HG03095 (cell line): ENCODE results near the gene ITGB3.
"Not testable (repeated sequence)": the region's sequence is repeated elsewhere in the genome, so short reads cannot be mapped to it uniquely, and the experiment has no call there.

ENCODE experiments used
- ATAC-seq: cut with Tn5 transposase; IDR thresholded peaks from one replicate; pipeline ENCODE4 v1.9.1; 2021; ENCODE audit warnings: moderate library complexity; ENCODE audit not compliant: unreplicated experiment

The ITGB3 gene

DNA sequence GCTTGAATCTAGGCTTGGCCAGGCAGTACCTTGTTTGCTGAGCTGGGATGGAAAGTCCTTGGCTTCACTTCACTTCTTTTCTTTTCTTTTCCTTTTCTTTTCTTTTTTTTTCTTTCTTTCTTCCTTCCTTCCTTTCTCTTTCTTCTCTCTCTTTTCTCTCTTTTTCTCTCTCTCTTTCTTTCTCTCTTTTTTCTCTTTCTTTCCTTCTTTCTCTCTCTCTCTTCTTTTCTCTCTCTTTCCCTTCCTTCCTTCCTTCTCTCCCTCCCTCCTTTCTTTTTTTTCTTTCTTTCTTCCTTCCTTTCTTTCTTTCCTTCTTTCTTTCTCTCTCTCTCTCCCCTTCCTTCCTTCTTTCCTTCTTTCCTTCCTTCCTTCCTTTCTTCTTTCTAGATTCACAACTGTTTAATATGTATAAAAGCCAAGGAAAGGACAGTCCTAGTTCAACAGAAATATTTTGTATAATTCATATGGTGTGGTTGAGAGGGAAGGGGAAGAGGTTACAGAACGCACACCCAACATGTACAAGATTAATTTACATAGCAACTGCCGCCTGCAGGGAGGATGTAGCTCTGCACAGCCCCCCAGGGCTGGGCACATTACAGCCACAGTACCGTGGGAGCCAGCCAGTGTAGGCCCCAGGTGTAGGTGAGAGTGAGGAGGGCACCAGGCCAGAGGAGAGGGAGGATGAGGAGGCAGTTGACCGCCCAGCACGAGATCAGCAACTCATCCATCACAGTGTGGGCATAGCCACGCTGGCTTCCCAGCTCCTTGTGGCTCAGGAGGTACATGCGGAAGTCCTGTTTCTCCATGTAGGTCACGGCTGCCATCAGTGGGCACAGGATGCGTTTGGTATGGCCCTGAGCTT lies 9.7 kb upstream of the ITGB3 start:
- ATAC-seq = no peak

DNA sequence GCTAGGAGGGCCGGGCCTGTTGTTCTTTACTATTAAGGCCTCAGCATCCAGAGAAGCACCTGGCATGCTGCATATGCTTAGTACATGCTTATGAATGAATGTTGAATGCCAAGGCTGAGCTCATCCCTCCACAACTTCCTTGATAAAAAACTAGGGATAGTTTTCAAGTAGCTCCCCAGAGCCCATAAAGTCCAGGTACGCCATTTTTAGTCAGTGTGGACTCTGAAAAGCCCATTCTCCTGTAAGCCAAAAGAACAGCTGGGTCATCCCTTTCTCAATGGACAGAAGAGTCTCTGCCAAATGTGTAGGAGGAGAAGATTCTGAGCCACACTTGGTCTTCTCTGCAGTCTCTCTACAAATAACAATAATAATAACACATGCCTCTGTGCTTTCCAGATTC lies 8.9 kb upstream of the ITGB3 start:
- no peak for ATAC-seq

DNA sequence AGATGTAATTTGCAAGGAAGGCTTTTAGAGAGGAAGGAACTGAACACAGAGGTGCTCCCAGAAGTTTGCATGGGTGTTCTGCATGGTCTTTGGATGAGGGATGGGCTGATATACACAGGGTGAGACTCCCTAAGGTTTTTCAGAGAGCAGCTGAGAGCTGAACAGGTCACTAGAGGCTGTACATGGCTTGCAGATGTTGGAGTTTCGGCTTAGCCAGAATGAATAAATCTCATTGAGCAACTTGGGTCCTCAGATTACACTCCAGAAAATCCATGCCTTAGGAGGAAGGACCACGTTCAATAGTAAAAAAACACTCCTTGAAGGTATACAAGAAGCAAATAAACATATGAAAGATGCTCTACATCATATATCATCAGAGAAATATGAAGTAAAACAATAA lies 7.5 kb upstream of the ITGB3 start:
- ATAC-seq = no peak

- no peak for ATAC-seq
Measured at GRCh38 chr17:47250855-47251254, 2.8 kb upstream of the ITGB3 start.

DNA sequence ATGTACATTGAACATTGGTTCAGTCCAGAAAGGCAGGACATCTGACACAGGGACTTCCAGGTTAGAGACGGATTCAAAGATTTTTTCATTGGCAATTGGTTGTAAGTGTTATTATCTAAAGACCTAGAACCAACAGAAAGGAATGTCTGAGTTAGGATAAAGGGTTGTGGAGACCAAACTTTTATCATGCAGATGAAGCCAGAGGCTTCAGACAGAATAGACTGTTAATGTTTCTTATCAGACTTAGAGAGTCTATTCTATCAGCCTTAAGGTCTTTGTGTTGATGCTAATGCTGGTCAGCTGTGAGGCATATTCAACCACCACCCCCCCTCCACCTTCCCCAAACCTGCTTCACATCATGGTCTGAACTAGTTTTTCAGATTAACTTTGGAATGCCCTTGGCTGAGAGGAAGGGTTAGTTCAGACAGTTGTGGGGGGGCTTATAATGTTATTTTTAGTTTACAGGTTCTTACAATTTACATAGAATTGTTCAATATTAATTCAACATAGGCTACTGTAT lies 2.1 kb upstream of the ITGB3 start:
- ATAC-seq = no peak

DNA sequence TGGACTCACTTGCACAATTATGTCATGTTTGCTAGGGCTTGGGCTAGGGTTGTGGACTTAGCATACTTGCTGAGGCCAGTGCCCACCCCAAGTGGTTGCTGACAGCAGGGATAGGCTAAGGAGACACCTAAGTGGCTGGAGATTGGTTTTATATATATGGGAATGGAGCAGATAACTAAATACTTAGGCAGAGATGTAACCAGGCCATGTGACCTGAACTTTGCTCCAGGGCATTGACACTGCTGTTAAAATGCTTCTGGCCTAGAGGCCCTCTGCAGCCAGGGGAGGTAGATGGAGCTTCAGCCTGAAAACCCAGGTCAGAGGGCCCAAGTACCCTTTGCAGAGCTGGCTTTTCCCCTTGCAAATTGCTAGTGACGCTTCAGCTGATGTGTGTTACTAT lies 1.4 kb upstream of the ITGB3 start:
- ATAC-seq = no peak

DNA sequence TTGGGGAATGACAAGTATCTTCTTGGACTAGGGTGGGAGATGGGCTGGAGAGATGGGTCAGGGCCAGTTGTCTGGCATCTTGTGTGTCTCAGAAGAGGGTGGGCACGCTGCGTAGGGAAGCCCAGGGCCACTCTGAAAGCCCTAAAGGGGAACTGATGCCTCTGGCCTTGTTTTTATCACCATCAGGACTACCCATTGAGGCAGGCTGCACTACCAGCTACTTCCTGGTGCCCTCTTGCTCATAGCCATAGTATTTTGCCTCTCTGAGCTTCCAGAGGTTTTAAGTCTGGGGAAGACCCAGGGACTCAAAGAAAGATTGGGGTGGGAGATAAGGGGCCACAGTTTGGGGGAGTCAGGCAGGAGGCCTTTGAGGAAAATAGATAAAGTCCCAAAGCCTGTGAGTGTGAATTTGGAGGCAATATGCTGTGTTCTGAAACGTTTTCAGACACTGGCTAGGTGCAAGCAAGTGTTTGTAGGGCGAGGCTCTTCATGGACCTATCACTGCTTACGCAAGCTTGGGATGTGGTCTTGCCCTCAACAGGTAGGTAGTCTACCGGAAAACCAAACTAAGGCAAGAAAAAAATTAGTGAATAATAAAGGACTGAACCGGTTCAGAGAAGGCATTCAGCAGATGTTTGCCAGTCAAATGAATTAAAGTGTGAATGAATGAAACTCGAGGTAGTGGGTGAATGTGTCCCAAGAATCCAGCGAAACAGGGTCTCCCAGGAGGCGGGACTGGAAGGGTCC lies 688 bp upstream of the ITGB3 start:
- ATAC-seq = no peak

DNA sequence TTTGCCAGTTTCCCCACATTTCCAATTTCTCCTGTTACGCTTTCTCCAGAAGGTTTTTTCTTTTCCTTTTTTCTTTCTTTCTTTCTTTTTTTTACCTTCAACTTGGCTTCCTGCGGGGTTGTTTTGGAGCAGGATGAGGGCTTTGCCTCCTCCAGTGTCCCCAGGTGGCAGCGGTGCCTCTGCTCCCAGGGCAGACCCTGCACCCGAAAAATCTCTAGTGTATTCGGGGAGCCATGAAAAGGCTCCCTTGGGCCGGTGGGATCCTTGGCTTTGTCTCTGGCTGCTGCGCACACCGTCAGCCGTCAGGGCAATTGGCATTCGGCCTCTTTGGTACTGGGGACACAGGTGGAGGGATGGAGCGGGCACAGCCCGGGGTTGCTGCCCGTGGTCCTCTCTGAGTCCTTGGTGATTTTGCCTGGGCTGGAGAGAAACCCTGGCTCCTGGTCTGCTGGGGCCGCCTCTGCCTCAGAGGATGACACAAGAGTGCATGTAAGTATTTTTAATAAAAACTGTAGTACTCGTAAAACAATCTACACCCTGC lies 846 bp downstream of the ITGB3 start:
- ATAC-seq = no peak

GRCh38 chr17:47257651-47258339 lies 4.2 kb downstream of the ITGB3 start:
- no peak for ATAC-seq

GRCh38 chr17:47262586-47262985 lies 9.0 kb downstream of the ITGB3 start:
- no peak for ATAC-seq

- no peak for ATAC-seq
Measured at GRCh38 chr17:47264166-47264565, 10.5 kb downstream of the ITGB3 start.

GRCh38 chr17:47265983-47266541 lies 12.4 kb downstream of the ITGB3 start:
- no peak for ATAC-seq

GRCh38 chr17:47266782-47267181 lies 13.2 kb downstream of the ITGB3 start:
- ATAC-seq = no peak

DNA sequence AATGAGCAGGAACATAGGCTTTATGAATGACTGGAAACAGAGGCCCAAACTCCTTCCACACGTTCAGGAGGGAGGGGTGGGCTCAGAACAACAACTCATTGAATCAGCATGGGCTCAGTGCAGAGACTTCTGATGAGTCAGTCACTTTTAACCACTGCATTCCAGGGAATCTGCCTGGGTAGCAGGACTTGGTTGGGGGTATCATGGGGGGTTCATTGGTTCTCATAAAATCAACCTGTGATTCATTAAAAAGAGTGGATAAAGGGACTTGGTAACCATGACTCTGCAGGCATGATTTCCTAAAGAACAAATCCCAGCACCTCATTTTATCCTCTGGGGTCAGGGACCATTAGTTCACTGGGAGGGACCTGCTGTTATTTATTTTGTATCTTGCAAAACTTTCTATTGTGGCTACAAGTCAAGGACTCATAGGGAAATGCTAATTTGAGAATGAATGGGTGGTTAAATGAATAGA lies 13.8 kb downstream of the ITGB3 start:
- no peak for ATAC-seq

DNA sequence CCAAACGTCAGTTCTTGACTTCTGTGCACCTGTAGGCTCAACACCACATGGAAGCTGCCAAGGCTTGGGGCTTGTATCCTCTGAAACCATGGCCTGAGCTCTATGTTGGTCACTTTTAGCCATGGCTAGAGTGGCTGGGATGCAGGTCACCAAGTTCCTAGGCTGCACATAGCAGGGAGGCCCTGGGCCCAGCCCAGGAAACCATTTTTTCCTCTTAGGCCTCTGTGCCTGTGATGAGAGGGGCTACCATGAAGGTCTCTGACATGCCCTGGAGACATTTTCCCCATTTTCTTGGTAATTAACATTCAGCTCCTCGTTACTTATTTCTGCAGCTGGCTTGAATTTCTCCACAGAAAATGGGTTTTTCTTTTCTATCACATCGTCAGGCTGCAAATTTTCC lies 15.3 kb downstream of the ITGB3 start:
- ATAC-seq = not testable (repeated sequence)

DNA sequence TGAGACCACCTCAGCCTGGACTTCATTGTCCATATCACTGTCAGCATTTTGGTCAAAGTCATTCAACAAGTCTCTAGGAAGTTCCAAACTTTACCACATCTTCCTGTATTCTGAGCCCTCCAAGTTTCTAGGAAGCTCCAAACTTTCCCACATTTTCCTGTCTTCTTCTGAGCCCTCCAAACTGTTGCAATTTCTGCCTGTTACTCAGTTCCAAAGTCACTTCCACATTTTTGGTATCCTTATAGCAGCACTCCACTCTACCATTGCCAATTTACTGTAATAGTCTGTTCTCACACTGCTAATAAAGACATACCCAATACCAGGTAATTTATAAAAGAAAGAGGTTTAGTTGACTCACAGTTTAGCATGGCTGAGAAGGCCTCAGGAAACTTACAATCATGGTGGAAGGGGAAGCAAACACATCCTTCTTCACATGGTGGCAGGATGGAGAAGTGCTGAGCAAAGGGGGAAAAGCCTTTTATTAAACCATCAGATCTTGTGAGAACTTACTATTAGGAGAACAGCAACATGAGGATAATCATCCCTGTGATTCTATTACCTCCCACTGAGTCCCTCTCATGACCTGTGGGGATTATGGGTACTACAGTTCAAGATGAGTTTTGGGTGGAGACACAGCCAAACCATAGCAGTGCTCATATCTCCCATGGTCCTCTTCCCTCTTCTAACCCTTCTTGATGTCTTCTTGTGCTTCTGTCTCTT lies 16.1 kb downstream of the ITGB3 start:
- ATAC-seq = not testable (repeated sequence)

GRCh38 chr17:47270946-47271705 lies 17.5 kb downstream of the ITGB3 start:
- no peak for ATAC-seq

DNA sequence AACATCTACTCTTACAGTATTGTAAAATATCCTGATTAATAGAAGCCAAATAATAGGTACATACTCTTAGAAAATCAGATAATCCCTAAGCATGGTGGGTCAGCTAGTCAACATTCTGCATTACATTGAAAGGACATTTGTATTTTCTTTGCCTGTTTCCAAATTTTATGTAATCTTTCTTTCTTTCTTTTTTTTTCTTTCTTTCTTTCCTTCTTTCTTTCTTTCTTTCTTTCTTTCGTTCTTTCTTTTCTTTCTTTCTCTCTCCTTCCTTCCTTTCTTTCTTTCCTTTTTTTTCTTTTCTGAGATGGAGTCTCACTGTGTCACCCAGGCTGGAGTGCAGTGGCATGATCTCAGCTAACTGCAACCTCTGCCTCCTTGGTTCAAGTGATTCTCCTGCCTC lies 18.9 kb downstream of the ITGB3 start:
- no peak for ATAC-seq

GRCh38 chr17:47273245-47273644 lies 19.6 kb downstream of the ITGB3 start:
- no peak for ATAC-seq
